Measurements from ENCODE around the gene GABRG3.
"Not testable (repeated sequence)": the region's sequence is repeated elsewhere in the genome, so short reads cannot be mapped to it uniquely, and the experiment has no call there.

GRCh38 chr15:27191515-27191914, 220.5 kb downstream of the GABRG3 start:
- TF ChIP-seq, protein P1, sequence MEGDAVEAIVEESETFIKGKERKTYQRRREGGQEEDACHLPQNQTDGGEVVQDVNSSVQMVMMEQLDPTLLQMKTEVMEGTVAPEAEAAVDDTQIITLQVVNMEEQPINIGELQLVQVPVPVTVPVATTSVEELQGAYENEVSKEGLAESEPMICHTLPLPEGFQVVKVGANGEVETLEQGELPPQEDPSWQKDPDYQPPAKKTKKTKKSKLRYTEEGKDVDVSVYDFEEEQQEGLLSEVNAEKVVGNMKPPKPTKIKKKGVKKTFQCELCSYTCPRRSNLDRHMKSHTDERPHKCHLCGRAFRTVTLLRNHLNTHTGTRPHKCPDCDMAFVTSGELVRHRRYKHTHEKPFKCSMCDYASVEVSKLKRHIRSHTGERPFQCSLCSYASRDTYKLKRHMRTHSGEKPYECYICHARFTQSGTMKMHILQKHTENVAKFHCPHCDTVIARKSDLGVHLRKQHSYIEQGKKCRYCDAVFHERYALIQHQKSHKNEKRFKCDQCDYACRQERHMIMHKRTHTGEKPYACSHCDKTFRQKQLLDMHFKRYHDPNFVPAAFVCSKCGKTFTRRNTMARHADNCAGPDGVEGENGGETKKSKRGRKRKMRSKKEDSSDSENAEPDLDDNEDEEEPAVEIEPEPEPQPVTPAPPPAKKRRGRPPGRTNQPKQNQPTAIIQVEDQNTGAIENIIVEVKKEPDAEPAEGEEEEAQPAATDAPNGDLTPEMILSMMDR (IDR thresholded peaks at IDR 0.05): not testable (repeated sequence)
- not testable (repeated sequence) for TF ChIP-seq POLR2A, POLR2AphosphoS5 (IDR thresholded peaks at IDR 0.05)

Measured in breast epithelium (tissue), 3 donors.